SK-N-SH (cell line): ENCODE results near the gene PCBP3. TPM values are rescaled to one million over a fixed set of nuclear protein-coding genes. Genes with fewer than 3 reads are reported as not detected.
A peak's percentile ranks its signal among the peaks of the same experiment; 100 is the strongest.

Source experiments
- CTCF ChIA-PET: fragments of 300-600, 350-600 bp; formaldehyde crosslinking; extraction: SDS; loops from one replicate; lab custom pipeline; 2021; lab: Yijun Ruan, JAX
- POLR2A ChIA-PET: fragments of 350-600 bp; sonication (Branson Sonifier 250); formaldehyde crosslinking; extraction: SDS; loops from one replicate; lab custom pipeline; 2020; ENCODE audit warnings: antibody characterized with exemption, inconsistent platforms; lab: Yijun Ruan, JAX
- DNase-seq: peaks from one replicate; pipeline ENCODE4 v3.0.0; 2012
- H2AFZ ChIP-seq: fragments of 200-600 bp; sonication (generic); 2 replicates; pipeline ENCODE4 v1.8.1; 2016; ENCODE audit warnings: antibody characterized with exemption, mild to moderate bottlenecking, low read depth
- H3F3A ChIP-seq: fragments of 200-600 bp; sonication (generic); replicated peaks from 2 replicates; pipeline ENCODE3; 2016; ENCODE audit warnings: antibody characterized with exemption, mild to moderate bottlenecking; ENCODE audit not compliant: insufficient read depth
- H3K27ac ChIP-seq, 2 experiments: fragments of 200-500 bp in 1 of 2; fragments of 200-600 bp in 1 of 2; sonication (Bioruptor generic) in 1 of 2; sonication (generic), shearing (Covaris generic) in 1 of 2; 2 replicates each; pipeline versions ENCODE4 v1.5.1 to v1.6.1; 2014 to 2016; ENCODE audit warnings: low read depth in 2 of 2, inconsistent platforms in 1 of 2, low read length in 1 of 2, mild to moderate bottlenecking in 1 of 2, mixed read lengths in 1 of 2
- H3K27me3 ChIP-seq: fragments of 200-600 bp; sonication (generic), shearing (Covaris generic); 2 replicates; pipeline ENCODE4 v1.6.1; 2016; ENCODE audit warnings: mixed run types; ENCODE audit not compliant: insufficient read depth
- H3K36me3 ChIP-seq, 2 experiments: fragments of 200-500 bp in 1 of 2; fragments of 200-600 bp in 1 of 2; sonication (Bioruptor generic) in 1 of 2; sonication (generic) in 1 of 2; replicated peaks in 1 of 2; 2 replicates each; pipeline versions ENCODE3 to v1.5.1; 2014 to 2016; ENCODE audit warnings: low read length in 1 of 2, mild to moderate bottlenecking in 1 of 2; ENCODE audit not compliant: insufficient read depth in 2 of 2, control insufficient read depth in 1 of 2
- H3K4me1 ChIP-seq, 2 experiments: fragments of 200-500 bp in 1 of 2; fragments of 200-600 bp in 1 of 2; sonication (Bioruptor generic) in 1 of 2; sonication (generic), shearing (Covaris generic) in 1 of 2; 2 replicates each; pipeline versions ENCODE4 v1.5.1 to v1.6.1; 2014 to 2016; ENCODE audit warnings: low read depth in 1 of 2, low read length in 1 of 2, mixed run types in 1 of 2; ENCODE audit not compliant: insufficient read depth in 2 of 2, control insufficient read depth in 1 of 2
- H3K4me2 ChIP-seq: fragments of 200-600 bp; sonication (generic), shearing (Covaris generic); 2 replicates; pipeline ENCODE4 v1.6.1; 2017; ENCODE audit warnings: mixed run types
- H3K4me3 ChIP-seq, 2 experiments: fragments of 200-500 bp in 1 of 2; fragments of 200-600 bp in 1 of 2; sonication (Bioruptor generic) in 1 of 2; sonication (generic), shearing (Covaris generic) in 1 of 2; 2 replicates each; pipeline versions ENCODE4 v1.5.1 to v1.8.1; 2014 to 2016; ENCODE audit warnings: low read depth in 2 of 2, inconsistent platforms in 1 of 2, low read length in 1 of 2, mild to moderate bottlenecking in 1 of 2, mixed read lengths in 1 of 2, moderate library complexity in 1 of 2
- H3K79me2 ChIP-seq: fragments of 200-600 bp; sonication (generic); 2 replicates; pipeline ENCODE4 v1.8.1; 2017; ENCODE audit warnings: mild to moderate bottlenecking; ENCODE audit not compliant: insufficient read depth
- H3K9ac ChIP-seq: fragments of 200-600 bp; sonication (generic); 2 replicates; pipeline ENCODE4 v1.6.1; 2017; ENCODE audit warnings: mixed run types
- H3K9me2 ChIP-seq: fragments of 200-600 bp; sonication (generic); 2 replicates; pipeline ENCODE4 v1.6.1; 2017; ENCODE audit warnings: mixed run types
- H3K9me3 ChIP-seq: fragments of 200-600 bp; sonication (generic); 2 replicates; pipeline ENCODE4 v1.6.1; 2017; ENCODE audit warnings: mixed run types, mild to moderate bottlenecking, moderate library complexity
- H4K20me1 ChIP-seq: fragments of 200-600 bp; sonication (generic); 2 replicates; pipeline ENCODE4 v1.6.1; 2017; ENCODE audit warnings: mild to moderate bottlenecking, mixed run types; ENCODE audit not compliant: insufficient read depth
- CTCF ChIP-seq: fragments of 200-600 bp; sonication (generic); IDR thresholded peaks from 2 replicates; pipeline ENCODE4 v1.6.1; 2017; ENCODE audit warnings: antibody characterized with exemption, mild to moderate bottlenecking, moderate library complexity
- FOSL2 ChIP-seq: IDR thresholded peaks from 2 replicates; pipeline ENCODE4 v1.4.0; 2012; ENCODE audit warnings: low read depth, mild to moderate bottlenecking, moderate library complexity, borderline replicate concordance
- FOXJ3 ChIP-seq: sonication (generic); formaldehyde crosslinking; IDR thresholded peaks from 2 replicates; pipeline ENCODE4 v1.5.1; 2020; ENCODE audit warnings: mild to moderate bottlenecking, missing genetic modification reagents
- IRF3 ChIP-seq: fragments of 150-350 bp; IDR thresholded peaks from 2 replicates; pipeline ENCODE4 v1.6.1; 2016; ENCODE audit warnings: mild to moderate bottlenecking, low read depth, low read length
- MAX ChIP-seq: IDR thresholded peaks from 2 replicates; pipeline ENCODE4 v1.4.0; 2012; ENCODE audit warnings: low read depth
- MXI1 ChIP-seq: IDR thresholded peaks from 2 replicates; pipeline ENCODE4 v1.6.1; 2012; ENCODE audit warnings: mild to moderate bottlenecking, low read depth, low read length, improper control_type of control experiment
- NRF1 ChIP-seq: IDR thresholded peaks from 2 replicates; pipeline ENCODE4 v1.6.1; 2012; ENCODE audit warnings: low read depth, mild to moderate bottlenecking, low read length
- RAD21 ChIP-seq: IDR thresholded peaks from 2 replicates; pipeline ENCODE4 v1.6.1; 2012; ENCODE audit warnings: mild to moderate bottlenecking, low read length
- RCOR1 ChIP-seq: fragments of 150-350 bp; IDR thresholded peaks from 2 replicates; pipeline ENCODE4 v1.6.1; 2017; ENCODE audit warnings: antibody characterized with exemption, low read length
- RFX5 ChIP-seq: IDR thresholded peaks from 2 replicates; pipeline ENCODE4 v1.6.1; 2012; ENCODE audit warnings: mild to moderate bottlenecking, improper control_type of control experiment, low read length
- SIN3A ChIP-seq: IDR thresholded peaks from 2 replicates; pipeline ENCODE4 v1.6.1; 2012; ENCODE audit warnings: low read depth, mild to moderate bottlenecking, low read length, moderate library complexity, borderline replicate concordance
- USF1 ChIP-seq: IDR thresholded peaks from 2 replicates; pipeline ENCODE4 v1.4.0; 2012; ENCODE audit warnings: low read depth, borderline replicate concordance
- WGBS: methylation state at CpG from one replicate; pipeline ENCODE4 v1.1.6; 2017; ENCODE audit warnings: low lambda C conversion rate; 5-methylcytosine and 5-hydroxymethylcytosine counted together
- polyA plus RNA-seq, 3 experiments: library from polyadenylated mRNA; depleted of rRNA; stranded (reverse); fragments of >200 nt; gene quantifications; 2 replicates each; pipeline ENCODE4 v1.2.3, GENCODE V29; 2012

PCBP3 gene
- polyA plus RNA-seq, 1 of the 3 experiments (the other 2 are of a cell fraction) = 9.5 TPM

- H3K9me3 ChIP-seq = peaks cover 8% of the 10 kb centered on the region; the same call in 1 of the 2 replicates
- no peaks in the 10 kb centered on the region for H3F3A ChIP-seq
- H3K4me3 ChIP-seq = no peak overlapping the region
- TF ChIP-seq MAX (no peak), SIN3A (no peak), RCOR1 (peak; percentile 56; the same call in 1 of the 2 replicates)
- no peak overlapping the region for H2AFZ ChIP-seq
- H4K20me1 ChIP-seq = no peaks in the 10 kb centered on the region
- no peak overlapping the region for H3K27ac ChIP-seq
- H3K79me2 ChIP-seq = no peaks in the 10 kb centered on the region
- DNase-seq = no peak
- H3K4me1 ChIP-seq = peaks cover 0 to 26% of the 10 kb centered on the region in 2 experiments; a peak in 2 of 4 replicates
- H3K36me3 ChIP-seq = peaks cover 0 to 6% of the 10 kb centered on the region in 2 experiments
- ChIA-PET CTCF (interaction anchor here (2.5 kb wide), 1 partner anchor 23 kb away, joined by 9 read pairs; no protein-coding TSS in a partner anchor), POLR2A (no interaction called here)
- no peaks in the 10 kb centered on the region for H3K27me3 ChIP-seq
- no peaks in the 10 kb centered on the region for H3K9me2 ChIP-seq
- H3K4me2 ChIP-seq = no peak overlapping the region
- WGBS = 49% methylated on average over 2 of the region's 2 CpGs
- H3K9ac ChIP-seq = no peak overlapping the region
Measured at GRCh38 chr21:45843426-45843825, 199.9 kb downstream of the PCBP3 start.

- H3K36me3 ChIP-seq = peaks cover 0 to 6% of the 10 kb centered on the region in 2 experiments
- ChIA-PET POLR2A (no interaction called here), CTCF (interaction anchor here (1.6 kb wide), 1 partner anchor 288 kb away, joined by 3 read pairs; no protein-coding TSS in a partner anchor)
- H3K79me2 ChIP-seq = no peaks in the 10 kb centered on the region
- H3K4me2 ChIP-seq = no peak overlapping the region
- no peaks in the 10 kb centered on the region for H3K9me2 ChIP-seq
- no peak overlapping the region for H3K4me3 ChIP-seq
- TF ChIP-seq CTCF = no peak
- H3K27ac ChIP-seq = no peak overlapping the region
- no peaks in the 10 kb centered on the region for H4K20me1 ChIP-seq
- H3K27me3 ChIP-seq = no peaks in the 10 kb centered on the region
- H3K9me3 ChIP-seq = peaks cover 8% of the 10 kb centered on the region; the same call in 1 of the 2 replicates
- H3F3A ChIP-seq = no peaks in the 10 kb centered on the region
- no peak overlapping the region for H2AFZ ChIP-seq
- H3K4me1 ChIP-seq = peaks cover 0 to 26% of the 10 kb centered on the region in 2 experiments; a peak in 2 of 4 replicates
- no peak overlapping the region for H3K9ac ChIP-seq
- no peak for DNase-seq
- WGBS = 84% methylated on average over 5 of the region's 8 CpGs
Measured at GRCh38 chr21:45844181-45844580, 200.7 kb downstream of the PCBP3 start.

- ChIA-PET POLR2A (no interaction called here), CTCF (interaction anchor here (0.8 to 3.6 kb wide), 4 partner anchors 20 to 289 kb away, joined by 3 to 13 read pairs (median 4); no protein-coding TSS in a partner anchor)
- H3K4me3 ChIP-seq = no peak overlapping the region
- no peaks in the 10 kb centered on the region for H3K79me2 ChIP-seq
- H3K9me2 ChIP-seq = no peaks in the 10 kb centered on the region
- no peaks in the 10 kb centered on the region for H3F3A ChIP-seq
- peaks cover 0 to 6% of the 10 kb centered on the region in 2 experiments for H3K36me3 ChIP-seq
- H3K9me3 ChIP-seq = peaks cover 8% of the 10 kb centered on the region; the same call in 1 of the 2 replicates
- no peak for DNase-seq
- no peak overlapping the region for H3K27ac ChIP-seq
- TF ChIP-seq MXI1 (no peak), IRF3 (no peak), RFX5 (no peak), USF1 (no peak), FOSL2 (no peak), NRF1 (no peak), RAD21 (no peak), RCOR1 (no peak), CTCF (no peak), FOXJ3 (CRISPR knock-in tag) (no peak)
- H3K4me2 ChIP-seq = no peak overlapping the region
- peaks cover 0 to 26% of the 10 kb centered on the region in 2 experiments; a peak in 2 of 4 replicates for H3K4me1 ChIP-seq
- no peaks in the 10 kb centered on the region for H4K20me1 ChIP-seq
- H3K27me3 ChIP-seq = no peaks in the 10 kb centered on the region
- 87% methylated on average over 12 of the region's 12 CpGs for WGBS
- H2AFZ ChIP-seq = no peak overlapping the region
- H3K9ac ChIP-seq = no peak overlapping the region
Measured at GRCh38 chr21:45845063-45845769, 201.7 kb downstream of the PCBP3 start.
